GM19099 (cell line): Measurements from ENCODE around the gene OR2D2.
A peak's percentile ranks its signal among the peaks of the same experiment; 100 is the strongest.

Experiments
- POLR2A ChIP-seq: IDR thresholded peaks from 3 replicates; pipeline ENCODE4 v1.6.1; 2011; ENCODE audit warnings: low read depth; ENCODE audit not compliant: insufficient read length; ENCODE audit errors: extremely low read depth

Gene OR2D2

GRCh38 chr11:6892400-6892799 lies at the start of gene OR2D2:
TSS of gene OR2D2 (minus strand) at chr11:6892500. CDS start at chr11:6892500, 0 bp downstream.
- TF ChIP-seq POLR2A: no peak

- no peak for TF ChIP-seq POLR2A
These were observed 49.7 kb upstream of the OR2D2 start for GRCh38 chr11:6941970-6942369.

- no peak for TF ChIP-seq POLR2A
These were observed 39.8 kb upstream of the OR2D2 start for GRCh38 chr11:6932145-6932544.

- no peak for TF ChIP-seq POLR2A
These were observed 38.9 kb upstream of the OR2D2 start for GRCh38 chr11:6931146-6931713.

GRCh38 chr11:6928916-6929315 lies 36.6 kb upstream of the OR2D2 start:
- TF ChIP-seq POLR2A: no peak

GRCh38 chr11:6927030-6927617 lies 34.8 kb upstream of the OR2D2 start:
- TF ChIP-seq POLR2A: no peak

- peak; percentile 65 for TF ChIP-seq POLR2A
These were observed 34.1 kb upstream of the OR2D2 start, which contains the start of gene ZNF215 for GRCh38 chr11:6926208-6927029. TSS of gene ZNF215 (plus strand) at chr11:6926426. CDS start at chr11:6932273, 5,847 bp downstream.

- TF ChIP-seq POLR2A: no peak
These were observed 33.4 kb upstream of the OR2D2 start for GRCh38 chr11:6925636-6926207.

GRCh38 chr11:6925007-6925577 lies 32.8 kb upstream of the OR2D2 start:
- no peak for TF ChIP-seq POLR2A

- no peak for TF ChIP-seq POLR2A
These were observed 28.4 kb upstream of the OR2D2 start, which contains the start of gene OR2D3 for GRCh38 chr11:6920702-6921101. TSS of gene OR2D3 (plus strand) at chr11:6921002. CDS start at chr11:6921002, 0 bp downstream.

GRCh38 chr11:6919698-6920097 lies 27.4 kb upstream of the OR2D2 start:
- TF ChIP-seq POLR2A: no peak

- no peak for TF ChIP-seq POLR2A
These were observed 19.6 kb upstream of the OR2D2 start for GRCh38 chr11:6911948-6912347.

- TF ChIP-seq POLR2A: no peak
These were observed 19.1 kb upstream of the OR2D2 start for GRCh38 chr11:6911378-6911777.

GRCh38 chr11:6900327-6900999 lies 8.2 kb upstream of the OR2D2 start:
- no peak for TF ChIP-seq POLR2A
